ENCODE results near the gene OR51B2.
A peak's percentile ranks its signal among the peaks of the same experiment; 100 is the strongest.
"Not testable (repeated sequence)": the region's sequence is repeated elsewhere in the genome, so short reads cannot be mapped to it uniquely, and the experiment has no call there.

Gene OR51B2

DNA sequence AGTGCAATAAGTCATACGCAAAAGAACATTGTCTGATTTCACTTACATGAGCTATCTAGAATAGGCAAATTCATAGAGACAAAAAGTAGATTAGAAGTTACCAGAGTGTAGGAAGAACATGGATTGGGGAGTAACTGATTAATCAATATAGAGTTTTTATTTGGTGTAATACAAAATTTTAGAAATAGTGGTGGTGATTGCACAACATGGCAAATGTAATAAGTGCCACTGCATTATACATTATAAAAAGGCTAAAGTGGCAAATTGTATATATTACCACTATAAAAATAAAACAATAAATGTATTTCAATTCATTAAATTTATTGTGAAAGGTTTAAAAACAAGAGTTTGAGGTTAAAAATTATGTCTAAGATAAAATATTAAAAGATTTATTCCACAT lies 13.7 kb downstream of the OR51B2 start:
- DNase-seq (ENCODE audit: low spot score), result no peak

DNA sequence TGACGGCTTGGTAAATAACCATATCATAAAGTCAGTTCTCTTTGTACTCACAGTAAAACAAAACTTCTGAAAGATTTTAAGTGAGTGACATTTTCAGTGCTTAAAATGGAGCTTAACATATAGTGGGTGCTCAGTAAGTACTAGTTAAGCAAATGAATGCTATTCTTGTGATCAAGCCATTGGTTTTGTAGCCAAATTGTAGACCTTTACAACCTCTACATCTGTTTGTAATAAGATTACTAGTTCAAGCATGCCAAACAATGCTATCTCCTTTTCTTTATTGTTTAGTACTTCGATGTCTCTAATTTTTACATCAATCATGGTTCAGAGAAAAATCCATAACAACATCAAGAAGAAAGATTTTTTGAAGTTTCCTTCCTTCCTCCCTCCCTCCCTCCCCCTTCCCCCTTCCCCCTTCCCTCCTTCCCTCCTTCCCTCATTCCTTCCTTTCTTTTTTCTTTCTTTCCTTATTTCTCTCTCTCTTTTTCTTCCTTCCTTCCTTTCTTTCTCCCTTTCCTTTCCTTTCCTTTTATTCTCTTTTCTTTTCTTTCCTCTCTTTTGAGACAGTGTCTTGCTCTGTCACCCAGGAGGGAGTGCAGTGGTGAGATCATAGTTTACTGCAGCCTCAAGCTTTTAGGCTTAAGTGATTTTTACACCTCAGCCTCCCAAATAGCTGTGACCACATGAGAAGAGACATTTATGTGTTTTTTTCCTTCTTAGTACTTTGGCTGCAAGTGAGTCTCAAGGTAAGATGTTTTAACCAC lies 16.7 kb downstream of the OR51B2 start:
- no peak for DNase-seq (ENCODE audit: low spot score)

DNA sequence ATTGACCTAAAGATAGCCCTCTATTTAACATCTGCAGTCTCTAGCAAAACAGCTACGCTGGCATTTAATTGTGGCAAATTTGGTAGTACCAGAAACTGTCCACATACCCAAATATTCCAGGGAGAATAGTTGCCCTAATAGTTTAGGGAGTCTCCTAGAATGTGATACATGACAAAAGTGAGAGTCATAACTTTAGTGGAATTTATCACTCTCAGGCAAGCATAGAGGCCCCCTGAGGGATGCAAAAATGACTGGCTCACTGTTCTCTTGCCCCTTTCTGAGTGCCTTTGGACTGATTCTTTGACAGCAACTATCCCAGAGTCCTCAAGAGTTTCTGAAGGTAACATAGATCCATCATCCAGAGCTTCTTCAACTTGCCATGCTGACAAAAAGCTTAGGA lies 20.1 kb downstream of the OR51B2 start:
- DNase-seq (ENCODE audit: low spot score), result no peak

DNA sequence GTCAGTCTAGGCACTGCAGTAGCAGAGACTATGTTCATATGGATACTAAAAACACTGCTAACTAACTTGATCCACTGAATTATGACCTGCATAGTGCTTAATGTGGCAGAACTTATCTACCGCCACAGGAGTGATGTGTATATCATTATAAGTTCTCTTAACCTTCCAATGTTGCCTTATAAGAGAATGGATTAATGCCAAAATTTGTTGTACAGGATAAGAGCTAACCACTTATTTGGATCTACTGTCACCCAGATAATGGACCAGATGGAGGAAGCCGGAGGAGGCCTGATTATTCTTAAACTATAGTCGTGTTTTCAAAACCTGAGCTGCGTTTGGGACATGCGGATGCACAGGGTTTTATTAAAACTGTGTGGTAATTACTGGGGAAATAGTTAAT lies 20.5 kb downstream of the OR51B2 start:
- DNase-seq (ENCODE audit: low spot score), result no peak

DNA sequence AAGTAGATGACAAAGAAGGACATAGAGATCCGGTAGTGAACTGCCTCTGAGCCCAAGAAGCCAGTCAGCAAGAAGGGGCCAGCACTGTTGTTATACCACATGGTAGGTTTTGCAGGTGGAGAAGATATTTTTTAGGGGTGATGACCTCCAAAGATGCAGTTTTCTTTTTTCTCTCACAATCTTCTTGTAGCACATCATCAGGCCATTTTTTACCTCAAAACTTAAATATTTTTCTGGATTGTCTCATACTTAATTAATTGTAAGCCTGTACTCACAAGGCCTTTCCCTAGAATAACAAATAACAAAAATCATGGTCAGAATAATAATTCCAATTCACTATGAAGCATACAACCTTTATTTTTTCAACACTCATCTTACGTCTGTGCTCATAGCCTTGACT lies 22.3 kb downstream of the OR51B2 start, which contains the start of gene OR51B4:
Gene OR51B4 (minus strand): TSS at position 101 of the 400 bp plus-strand sequence. CDS start 0 bp downstream, at position 101.
- DNase-seq (ENCODE audit: low spot score), result no peak

DNA sequence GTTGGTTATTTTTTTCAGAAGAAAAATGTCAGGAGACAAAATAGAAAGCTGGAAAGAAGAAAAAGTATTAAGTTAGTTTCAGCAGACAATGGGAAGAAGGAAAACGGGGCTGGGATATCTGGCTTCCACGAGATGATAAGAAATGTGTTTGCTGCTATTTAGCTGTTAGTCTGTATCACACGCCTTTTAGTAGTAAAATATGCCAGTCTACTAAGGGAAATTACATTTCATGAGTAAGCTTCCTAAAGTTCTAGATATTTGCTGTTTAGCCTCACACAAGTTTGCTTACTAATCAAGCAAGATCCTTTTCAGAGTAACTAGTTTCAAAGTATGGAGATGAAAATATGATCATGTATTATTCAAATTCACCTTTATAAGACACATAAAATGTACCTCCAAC lies 23.8 kb downstream of the OR51B2 start:
- DNase-seq (ENCODE audit: low spot score), result no peak

DNA sequence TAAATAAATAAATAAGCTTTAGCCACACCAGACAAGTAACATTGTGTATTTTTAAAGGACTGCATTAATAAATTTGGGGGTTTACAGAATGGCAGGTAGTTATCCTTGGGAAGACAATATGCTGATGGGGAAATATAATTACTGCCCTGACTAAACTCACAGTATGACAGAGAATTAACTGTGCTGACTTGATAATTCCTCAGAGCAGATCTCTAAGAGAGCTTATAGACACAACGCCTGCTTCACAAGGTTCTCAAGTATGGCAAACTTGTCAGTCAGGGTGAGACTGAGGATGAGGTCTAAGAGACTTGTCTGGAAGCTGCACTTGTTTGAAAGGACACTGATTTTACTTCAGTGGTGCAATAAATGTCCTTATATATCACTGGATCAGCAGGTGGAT lies 25.6 kb downstream of the OR51B2 start:
- no peak for DNase-seq (ENCODE audit: low spot score)

DNA sequence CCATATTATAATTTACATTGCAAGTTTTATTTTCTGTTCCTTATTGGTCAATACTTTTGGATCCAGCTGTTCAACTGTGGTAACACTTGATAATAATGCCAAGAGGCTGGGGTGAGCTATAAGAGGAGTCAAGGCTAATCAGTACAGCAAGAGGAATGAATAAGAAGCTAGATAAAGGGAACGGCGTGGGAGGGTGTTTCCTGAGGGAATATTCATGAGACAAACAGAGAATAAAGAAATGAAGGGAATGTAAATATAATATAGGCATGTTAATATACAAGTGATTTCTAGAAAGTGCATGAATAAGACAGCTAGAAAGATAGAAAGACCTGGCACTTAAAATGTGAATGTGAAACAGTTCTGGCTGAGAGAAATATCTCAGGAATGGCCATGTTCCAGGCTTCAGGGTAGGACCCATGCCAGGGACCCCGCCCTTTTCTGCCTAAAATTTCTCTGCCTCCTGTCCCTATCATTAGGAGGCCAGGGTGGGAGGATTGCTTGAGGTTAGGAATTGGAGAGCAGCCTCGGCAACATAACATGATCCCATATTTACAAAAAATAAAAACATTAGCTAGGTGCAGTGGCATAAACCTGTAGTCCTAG lies 26.3 kb downstream of the OR51B2 start:
- DNase-seq (ENCODE audit: low spot score), result no peak

DNA sequence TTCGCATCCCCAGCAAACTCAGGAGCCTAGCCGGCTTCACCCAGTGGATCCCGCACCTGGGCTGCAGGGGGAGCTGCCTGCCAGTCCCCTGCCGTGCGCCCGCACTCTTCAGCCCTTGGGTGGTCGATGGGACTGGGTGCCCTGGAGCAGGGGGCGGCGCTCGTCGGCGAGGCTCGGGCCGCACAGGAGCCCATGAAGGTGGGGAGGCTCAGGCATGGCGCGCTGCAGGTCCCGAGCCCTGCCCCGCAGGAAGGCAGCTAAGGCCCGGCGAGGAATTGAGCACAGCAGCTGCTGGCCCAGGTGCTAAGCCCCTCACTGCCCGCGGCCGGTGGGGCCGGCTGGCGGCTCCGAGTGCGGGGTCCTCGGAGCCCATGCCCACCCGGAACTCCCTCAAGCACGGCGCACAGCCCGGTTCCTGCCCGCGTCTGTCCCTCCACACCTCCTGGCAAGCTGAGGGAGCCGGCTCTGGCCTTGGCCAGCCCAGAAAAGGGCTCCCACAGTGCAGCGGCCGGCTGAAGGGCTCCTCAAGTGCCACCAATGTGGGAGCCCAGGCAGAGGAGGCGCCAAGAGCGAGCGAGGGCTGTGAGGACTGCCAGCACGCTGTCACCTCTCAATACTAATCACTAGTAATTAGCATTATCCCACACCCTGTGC lies 29.6 kb downstream of the OR51B2 start:
- DNase-seq (ENCODE audit: low spot score), result not testable (repeated sequence)

DNA sequence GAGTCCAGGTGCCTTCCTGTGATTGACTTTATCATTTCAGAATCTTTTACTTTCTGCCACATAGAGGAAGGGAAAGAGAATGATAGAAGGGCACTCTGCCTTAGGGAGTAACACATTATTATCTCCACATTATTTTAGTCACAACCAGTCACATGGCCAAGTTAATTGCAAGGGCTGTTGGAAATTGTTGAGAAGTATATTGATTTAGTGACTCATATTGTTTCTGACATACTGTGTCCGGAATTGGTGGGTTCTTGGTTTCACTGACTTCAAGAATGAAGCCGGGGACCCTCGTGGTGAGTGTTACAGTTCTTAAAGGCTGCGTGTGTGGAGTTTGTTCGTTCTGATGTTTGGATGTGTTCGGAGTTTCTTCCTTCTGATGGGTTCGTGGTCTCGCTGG lies 31.1 kb downstream of the OR51B2 start:
- DNase-seq (ENCODE audit: low spot score), result no peak

DNA sequence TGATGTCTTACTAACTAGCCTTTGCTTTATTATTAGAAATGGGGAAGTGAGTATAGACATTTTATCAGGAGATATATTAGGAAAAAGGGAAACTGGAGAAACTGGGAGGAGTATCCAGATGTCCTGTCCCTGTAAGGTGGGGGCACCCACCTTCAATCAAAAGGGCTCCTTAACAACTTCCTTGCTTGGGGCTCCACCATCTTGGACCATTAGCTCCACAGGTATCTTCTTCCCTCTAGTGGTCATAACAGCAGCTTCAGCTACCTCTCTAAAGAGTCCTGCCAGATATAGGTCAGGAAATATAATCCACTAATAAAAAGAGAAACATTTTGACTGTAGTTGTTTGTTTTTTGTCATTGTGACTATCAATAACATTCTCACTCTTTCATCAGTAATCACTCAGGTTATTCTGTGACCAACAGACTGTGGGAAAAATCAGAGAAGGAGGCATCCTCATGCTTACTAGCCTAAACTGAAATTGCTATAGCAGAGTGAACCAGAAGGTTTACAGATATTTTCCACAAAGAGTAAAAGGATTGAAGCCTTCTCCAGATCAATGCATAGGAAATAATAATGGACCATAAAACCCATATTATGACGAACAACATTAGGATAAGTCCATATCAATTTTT lies 32.8 kb downstream of the OR51B2 start:
- DNase-seq (ENCODE audit: low spot score), result peak; percentile 59

DNA sequence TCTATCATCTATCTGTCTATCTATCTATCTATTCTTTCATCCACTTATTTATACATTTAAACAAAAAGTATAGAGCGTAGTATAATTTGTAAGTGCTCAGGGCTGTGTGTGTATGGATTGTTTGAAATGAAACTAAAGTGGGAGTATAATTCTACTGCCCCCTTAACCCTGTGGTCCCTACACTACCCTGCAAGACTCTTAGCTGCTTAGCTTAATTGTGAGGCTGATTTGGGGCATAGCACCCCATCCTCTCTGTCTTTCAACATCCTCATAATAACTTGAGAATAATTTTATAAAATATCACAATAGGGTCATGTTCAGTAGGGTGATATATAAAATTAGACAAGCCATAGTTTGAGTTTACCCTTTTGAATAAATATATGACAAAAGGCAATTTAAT lies 34.0 kb downstream of the OR51B2 start:
- DNase-seq (ENCODE audit: low spot score), result no peak

DNA sequence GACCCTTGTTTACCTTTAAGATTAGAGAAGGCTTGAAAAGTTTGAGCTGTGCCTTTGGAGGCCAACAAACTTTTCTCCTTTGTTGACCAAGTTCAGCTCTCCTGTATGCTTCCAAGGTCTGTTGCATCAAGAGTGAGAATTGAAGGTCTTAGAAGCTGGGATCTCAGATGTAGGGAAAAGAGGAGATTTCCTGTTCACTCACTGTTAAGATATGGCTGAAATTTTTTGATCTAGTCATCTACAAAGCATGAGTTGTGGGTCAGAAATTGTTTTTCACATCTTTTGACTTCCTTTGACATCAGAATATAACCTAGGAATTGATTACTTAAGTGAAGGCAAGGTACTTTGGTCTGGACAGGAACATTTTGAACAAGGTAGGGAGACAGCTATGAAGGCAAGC lies 34.4 kb downstream of the OR51B2 start:
- no peak for DNase-seq (ENCODE audit: low spot score)

DNA sequence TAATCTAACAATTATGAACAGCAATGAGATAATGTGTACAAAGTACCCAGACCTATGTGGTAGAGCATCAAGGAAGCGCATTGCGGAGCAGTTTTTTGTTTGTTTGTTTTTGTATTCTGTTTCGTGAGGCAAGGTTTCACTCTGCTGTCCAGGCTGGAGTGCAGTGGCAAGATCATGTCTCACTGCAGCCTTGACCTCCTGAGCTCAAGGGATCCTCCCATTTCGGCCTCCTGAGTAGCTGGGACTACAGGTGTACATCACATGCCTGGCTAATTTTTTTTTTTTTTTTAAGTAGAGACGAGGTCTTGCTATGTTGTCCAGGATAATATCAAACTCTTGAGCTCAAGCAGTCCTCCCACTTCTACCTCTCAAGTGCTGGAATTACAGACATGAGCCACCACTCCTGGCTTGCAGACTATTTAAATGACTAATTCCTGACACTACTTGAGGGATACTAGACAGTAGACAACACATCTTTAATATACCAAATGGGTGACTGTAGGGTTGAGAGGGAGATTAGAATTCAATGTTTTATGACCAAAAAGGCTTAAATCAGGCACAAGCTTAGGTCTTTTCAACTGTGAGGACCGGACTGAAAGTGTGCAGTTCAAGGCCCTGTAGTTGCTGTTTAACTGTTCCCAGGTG lies 35.1 kb downstream of the OR51B2 start:
- no peak for DNase-seq (ENCODE audit: low spot score)

DNA sequence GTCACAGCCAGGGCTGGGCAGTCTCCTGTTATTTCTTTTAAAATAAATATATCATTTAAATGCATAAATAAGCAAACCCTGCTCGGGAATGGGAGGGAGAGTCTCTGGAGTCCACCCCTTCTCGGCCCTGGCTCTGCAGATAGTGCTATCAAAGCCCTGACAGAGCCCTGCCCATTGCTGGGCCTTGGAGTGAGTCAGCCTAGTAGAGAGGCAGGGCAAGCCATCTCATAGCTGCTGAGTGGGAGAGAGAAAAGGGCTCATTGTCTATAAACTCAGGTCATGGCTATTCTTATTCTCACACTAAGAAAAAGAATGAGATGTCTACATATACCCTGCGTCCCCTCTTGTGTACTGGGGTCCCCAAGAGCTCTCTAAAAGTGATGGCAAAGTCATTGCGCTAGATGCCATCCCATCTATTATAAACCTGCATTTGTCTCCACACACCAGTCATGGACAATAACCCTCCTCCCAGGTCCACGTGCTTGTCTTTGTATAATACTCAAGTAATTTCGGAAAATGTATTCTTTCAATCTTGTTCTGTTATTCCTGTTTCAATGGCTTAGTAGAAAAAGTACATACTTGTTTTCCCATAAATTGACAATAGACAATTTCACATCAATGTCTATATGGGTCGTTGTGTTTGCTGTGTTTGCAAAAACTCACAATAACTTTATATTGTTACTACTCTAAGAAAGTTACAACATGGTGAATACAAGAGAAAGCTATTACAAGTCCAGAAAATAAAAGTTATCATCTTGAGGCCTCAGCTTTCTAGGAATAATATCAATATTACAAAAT lies 35.8 kb downstream of the OR51B2 start:
- DNase-seq (ENCODE audit: low spot score), result no peak

DNA sequence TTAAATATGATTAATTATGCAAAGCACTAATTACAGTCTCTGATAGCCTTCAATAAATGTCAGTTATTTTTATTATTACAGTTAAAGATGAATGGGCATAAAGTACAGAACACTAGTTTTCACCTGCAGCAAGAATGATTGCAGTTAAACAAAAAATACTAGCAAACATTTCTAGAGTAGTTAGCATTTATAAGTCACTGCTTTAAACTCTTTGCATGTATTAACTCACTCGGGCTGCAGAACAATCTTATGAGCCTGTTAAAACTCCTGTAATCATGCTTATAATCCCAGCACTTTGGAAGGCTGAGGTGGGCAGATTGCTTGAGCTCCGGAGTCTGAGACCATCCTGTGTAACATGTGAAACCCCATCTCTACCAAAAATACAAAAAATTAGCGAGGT lies 37.2 kb downstream of the OR51B2 start:
- no peak for DNase-seq (ENCODE audit: low spot score)

DNA sequence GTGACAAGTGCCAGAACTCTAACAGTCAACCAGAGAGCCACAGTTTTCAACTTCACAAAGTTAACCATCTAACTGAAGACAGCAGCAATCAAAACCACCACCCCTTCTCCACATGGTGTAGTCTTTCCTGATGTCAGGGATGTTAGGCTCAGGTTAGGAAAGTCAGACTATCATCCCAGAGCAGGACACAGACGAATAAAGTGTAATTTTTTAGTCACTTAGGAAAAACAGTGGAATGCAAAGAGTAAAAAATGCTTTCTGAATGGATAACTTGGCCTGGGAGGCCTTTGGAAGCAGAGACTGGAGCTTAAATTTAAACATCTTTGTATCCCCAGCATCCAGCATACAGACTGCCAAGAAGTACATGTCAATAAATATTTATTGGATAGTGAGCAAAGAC lies 37.7 kb downstream of the OR51B2 start:
- DNase-seq (ENCODE audit: low spot score), result no peak

DNA sequence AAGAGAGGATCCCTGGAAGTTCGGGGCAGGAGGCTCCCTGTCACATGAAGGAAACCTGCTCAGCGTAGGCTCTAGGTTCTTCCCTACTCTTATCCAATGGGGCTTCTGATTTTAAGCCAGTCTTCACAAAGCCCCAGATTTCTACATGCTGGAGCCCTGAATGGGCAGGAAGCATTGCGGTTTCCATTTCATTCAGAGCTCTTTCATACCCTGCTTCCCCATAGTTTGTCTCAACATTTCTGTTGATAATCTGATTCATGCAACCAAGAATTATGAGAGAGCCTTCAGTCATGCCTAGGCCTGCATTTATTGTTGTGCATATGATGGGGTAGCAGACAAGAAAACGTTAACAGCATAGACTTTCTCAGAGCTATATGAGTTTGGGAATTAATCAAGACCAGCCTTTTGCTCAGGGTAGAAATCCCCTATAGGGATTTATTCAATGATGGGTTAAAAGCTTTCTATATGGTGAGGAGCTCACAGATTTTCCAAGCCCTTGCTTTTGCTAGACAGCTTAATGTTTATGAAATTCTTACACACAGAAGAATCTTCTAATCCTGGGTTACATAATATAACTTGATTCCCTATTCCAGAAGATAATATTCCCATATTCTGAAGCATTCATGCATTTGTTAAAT lies 38.3 kb downstream of the OR51B2 start:
- no peak for DNase-seq (ENCODE audit: low spot score)

DNA sequence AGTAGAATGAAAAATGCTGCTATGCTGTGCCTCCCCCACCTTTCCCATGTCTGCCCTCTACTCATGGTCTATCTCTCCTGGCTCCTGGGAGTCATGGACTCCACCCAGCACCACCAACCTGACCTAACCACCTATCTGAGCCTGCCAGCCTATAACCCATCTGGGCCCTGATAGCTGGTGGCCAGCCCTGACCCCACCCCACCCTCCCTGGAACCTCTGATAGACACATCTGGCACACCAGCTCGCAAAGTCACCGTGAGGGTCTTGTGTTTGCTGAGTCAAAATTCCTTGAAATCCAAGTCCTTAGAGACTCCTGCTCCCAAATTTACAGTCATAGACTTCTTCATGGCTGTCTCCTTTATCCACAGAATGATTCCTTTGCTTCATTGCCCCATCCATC lies 39.5 kb downstream of the OR51B2 start:
- DNase-seq (ENCODE audit: low spot score), result no peak

DNA sequence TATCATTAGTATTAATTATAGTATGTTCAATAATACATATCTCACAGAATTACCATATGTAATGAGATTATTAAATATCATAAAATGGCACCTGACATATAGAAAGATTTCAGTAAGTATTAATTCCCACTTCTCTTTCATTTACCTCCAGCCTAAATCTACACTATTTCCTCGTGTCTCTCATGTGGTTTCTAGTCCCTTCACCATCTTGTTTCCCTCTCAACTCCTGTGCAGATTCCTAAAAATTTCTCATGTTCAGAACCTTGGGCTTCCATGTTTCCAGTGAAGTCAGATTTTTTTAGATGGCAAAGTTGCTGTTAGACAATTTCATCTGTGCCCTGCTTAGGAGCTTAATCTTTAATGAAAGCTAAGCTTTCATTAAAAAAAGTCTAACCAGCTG lies 40.2 kb downstream of the OR51B2 start:
- no peak for DNase-seq (ENCODE audit: low spot score)

DNA sequence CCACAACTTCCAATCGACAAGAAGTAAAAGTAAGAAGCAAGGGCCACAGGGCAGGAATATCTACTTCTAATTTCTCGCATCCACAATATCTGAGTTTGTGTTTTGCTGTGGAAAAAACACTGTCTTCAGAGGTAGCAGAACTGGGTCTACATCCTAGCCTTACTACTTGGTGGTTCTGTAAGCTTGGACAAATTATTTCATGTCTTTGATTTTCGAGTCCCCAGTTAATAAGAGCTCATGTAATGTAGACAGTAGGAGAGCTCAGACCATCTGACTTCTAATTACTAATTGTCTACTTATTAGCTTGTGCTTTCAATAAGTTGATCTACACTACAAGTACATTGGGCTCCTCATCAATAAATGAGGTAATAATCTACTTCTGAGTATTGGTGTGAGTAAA lies 41.0 kb downstream of the OR51B2 start:
- DNase-seq (ENCODE audit: low spot score), result no peak

All from SW480 (cell line).